Astrocyte of the spinal cord (primary cell): ENCODE results near the gene RREB1.

Experiments used
- DNase-seq: peaks from one replicate; pipeline ENCODE4 v3.0.0; 2011; ENCODE audit warnings: low read depth, low spot score
- H3K4me3 ChIP-seq: 2 replicates; pipeline ENCODE4 v1.5.1; 2011; ENCODE audit warnings: low read depth, mild to moderate bottlenecking, low read length, moderate library complexity
- CTCF ChIP-seq: IDR thresholded peaks from 2 replicates; pipeline ENCODE4 v1.5.1; 2012; ENCODE audit warnings: low read depth, mild to moderate bottlenecking, low read length, inconsistent platforms
- in situ Hi-C: cut with HindIII; loops from 2 replicates; pipeline ENCODE4 v1.10.0; 2017; ENCODE audit warnings: low sequenced_read_pairs

The RREB1 gene

GRCh38 chr6:7188492-7188891, 80.7 kb downstream of the RREB1 start:
- TF ChIP-seq CTCF: no peak
- no peak overlapping the region for H3K4me3 ChIP-seq
- in situ Hi-C loops: no loop called here
- no peak for DNase-seq

- no peak overlapping the region for H3K4me3 ChIP-seq
- in situ Hi-C loops: no loop called here
- TF ChIP-seq CTCF: no peak
- no peak for DNase-seq
Observed at GRCh38 chr6:7189101-7189758, 81.5 kb downstream of the RREB1 start.

GRCh38 chr6:7190791-7191190, 83.0 kb downstream of the RREB1 start:
- DNase-seq: no peak
- H3K4me3 ChIP-seq: no peak overlapping the region
- in situ Hi-C loops: no loop called here
- no peak for TF ChIP-seq CTCF

GRCh38 chr6:7193122-7193521, 85.4 kb downstream of the RREB1 start:
- in situ Hi-C loops: no loop called here
- H3K4me3 ChIP-seq: no peak overlapping the region
- DNase-seq: no peak
- TF ChIP-seq CTCF: no peak

- DNase-seq: no peak
- no peak overlapping the region for H3K4me3 ChIP-seq
- no peak for TF ChIP-seq CTCF
- in situ Hi-C loops: no loop called here
Observed at GRCh38 chr6:7194657-7195056, 86.9 kb downstream of the RREB1 start.

GRCh38 chr6:7195339-7196018, 87.7 kb downstream of the RREB1 start:
- DNase-seq: no peak
- no peak overlapping the region for H3K4me3 ChIP-seq
- no peak for TF ChIP-seq CTCF
- in situ Hi-C loops: no loop called here
